HL-60/S4 treated with phorbol 12-myristate 13-acetate at 8.2 ng/mL for 4 days and 3 days (cell line): Measurements from ENCODE around the gene FSIP1.

ENCODE experiments used
- in situ Hi-C: fragments of 300-500 bp; cut with MboI; formaldehyde crosslinking; loops from 2 replicates; pipeline ENCODE4 v1.15.0; 2022; ENCODE audit warnings: low sequenced_read_pairs

Gene FSIP1

GRCh38 chr15:39586387-39587095 is 196.1 kb downstream of the FSIP1 start:
- in situ Hi-C loops = loop anchor here (25.0 kb wide), 1 partner anchor 274 kb away; no protein-coding TSS in a partner anchor

- in situ Hi-C loops = loop anchor here (25.0 kb wide), 1 partner anchor 274 kb away; no protein-coding TSS in a partner anchor
Observed at GRCh38 chr15:39585871-39586301, 196.8 kb downstream of the FSIP1 start.

GRCh38 chr15:39585389-39585841 is 197.2 kb downstream of the FSIP1 start:
- in situ Hi-C loops = loop anchor here (25.0 kb wide), 1 partner anchor 273 kb away; no protein-coding TSS in a partner anchor

DNA sequence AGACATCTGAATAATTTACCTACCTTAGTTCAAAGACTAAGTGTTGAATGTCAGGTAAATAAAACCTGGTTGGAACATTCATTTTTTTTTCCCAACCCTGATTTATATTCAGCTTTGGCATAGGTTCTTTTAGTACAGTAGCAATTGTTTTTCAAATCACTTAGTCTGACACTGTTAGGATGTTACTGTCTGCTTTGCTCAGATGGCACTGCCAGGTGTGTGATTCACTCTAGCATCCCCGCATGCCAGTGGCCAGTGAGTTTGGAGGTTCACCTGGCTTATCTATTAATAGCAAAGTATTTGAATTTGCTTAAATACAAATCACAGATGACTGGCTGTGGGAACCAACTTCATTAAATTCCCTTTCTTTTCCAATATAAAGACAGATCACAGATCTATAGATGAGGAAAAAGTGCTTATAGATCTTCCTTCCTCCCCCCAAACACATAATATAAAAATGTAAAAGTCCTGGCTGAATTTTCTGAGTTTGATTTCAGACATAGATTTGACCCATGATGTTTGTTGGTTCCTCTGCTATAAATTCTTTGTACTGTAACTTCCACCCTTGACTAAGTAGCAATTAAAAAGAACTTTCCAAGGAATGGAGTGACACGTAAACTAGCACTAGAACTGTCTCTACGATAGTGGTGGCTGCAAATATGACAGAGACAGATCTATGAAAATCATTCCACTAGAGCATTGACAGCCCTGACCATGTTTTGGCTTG is 197.8 kb downstream of the FSIP1 start:
- in situ Hi-C loops = loop anchor here (25.0 kb wide), 1 partner anchor 273 kb away; no protein-coding TSS in a partner anchor

DNA sequence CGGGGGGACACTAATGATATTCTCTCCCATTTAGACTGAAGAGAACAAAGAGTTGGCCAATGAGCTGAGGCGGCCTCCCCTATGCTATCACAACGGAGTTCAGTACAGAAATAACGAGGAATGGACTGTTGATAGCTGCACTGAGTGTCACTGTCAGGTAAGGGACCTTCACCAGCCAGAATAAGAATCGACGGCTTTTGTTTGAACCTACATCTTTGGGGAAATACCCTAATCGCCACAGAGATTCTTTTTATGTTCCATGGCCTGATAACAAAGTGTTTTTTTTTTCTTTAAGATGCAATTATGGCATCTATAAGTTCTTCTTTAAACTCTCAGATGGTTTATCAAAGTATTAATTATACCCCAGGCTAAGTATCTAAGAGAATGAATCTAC is 198.4 kb downstream of the FSIP1 start:
- in situ Hi-C loops = loop anchor here (25.0 kb wide), 1 partner anchor 272 kb away; no protein-coding TSS in a partner anchor

DNA sequence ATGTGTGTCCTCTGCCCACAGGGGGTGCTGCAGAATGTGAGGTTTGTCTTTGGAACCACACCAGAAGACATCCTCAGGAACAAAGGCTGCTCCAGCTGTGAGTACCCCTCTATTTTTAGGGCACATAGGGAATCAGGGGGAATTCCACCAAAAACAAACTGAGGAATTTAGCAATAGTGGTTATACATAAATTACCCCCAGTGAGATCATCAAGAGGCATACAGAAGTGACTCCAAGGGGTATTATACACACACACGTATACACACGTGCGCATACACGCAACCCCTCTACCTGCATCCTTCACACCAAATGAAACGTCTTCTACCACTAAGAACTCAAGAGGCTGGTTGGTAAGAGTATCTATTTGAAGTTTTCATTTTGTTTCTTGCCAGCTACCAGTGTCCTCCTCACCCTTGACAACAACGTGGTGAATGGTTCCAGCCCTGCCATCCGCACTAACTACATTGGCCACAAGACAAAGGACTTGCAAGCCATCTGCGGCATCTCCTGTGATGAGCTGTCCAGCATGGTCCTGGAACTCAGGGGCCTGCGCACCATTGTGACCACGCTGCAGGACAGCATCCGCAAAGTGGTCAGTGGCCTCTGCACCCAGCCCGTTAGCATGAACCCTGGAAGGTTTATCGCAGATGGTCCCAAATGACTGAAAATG is 198.9 kb downstream of the FSIP1 start:
- in situ Hi-C loops = loop anchor here (25.0 kb wide), 1 partner anchor 271 kb away; no protein-coding TSS in a partner anchor

- in situ Hi-C loops = loop anchor here (25.0 kb wide), 1 partner anchor 271 kb away; no protein-coding TSS in a partner anchor
Observed at GRCh38 chr15:39582977-39583595, 199.6 kb downstream of the FSIP1 start.

GRCh38 chr15:39582286-39582976 is 200.2 kb downstream of the FSIP1 start:
- in situ Hi-C loops = loop anchor here (25.0 kb wide), 1 partner anchor 270 kb away; no protein-coding TSS in a partner anchor

DNA sequence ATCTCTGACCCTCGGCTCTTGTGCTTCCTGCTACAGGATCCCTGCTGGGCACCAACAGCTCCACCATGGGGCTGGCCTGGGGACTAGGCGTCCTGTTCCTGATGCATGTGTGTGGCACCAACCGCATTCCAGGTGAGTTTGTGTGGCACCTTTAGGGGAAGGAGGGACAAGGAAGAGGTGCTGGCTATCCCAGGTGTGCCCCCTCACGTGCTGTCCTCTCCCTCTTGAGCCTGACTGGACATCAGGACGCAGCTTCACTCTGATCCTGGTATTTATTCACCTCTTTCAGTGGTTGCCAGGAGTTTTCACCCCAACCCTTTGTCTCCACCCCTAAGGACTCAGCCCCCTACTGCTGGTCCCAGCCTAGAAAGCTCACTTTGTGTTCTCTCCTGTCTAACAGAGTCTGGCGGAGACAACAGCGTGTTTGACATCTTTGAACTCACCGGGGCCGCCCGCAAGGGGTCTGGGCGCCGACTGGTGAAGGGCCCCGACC is 200.8 kb downstream of the FSIP1 start:
- in situ Hi-C loops = loop anchor here (25.0 kb wide), 1 partner anchor 270 kb away; no protein-coding TSS in a partner anchor

- in situ Hi-C loops = loop anchor here (25.0 kb wide), 1 partner anchor 269 kb away; no protein-coding TSS in a partner anchor
Observed at GRCh38 chr15:39581242-39581792, 201.3 kb downstream of the FSIP1 start.

GRCh38 chr15:39580485-39581241 is 202.0 kb downstream of the FSIP1 start, which contains the start of gene THBS1:
Gene THBS1 (plus strand): TSS chr15:39581079. CDS start chr15:39581858, 779 bp downstream.
- in situ Hi-C loops = loop anchor here (25.0 kb wide), 1 partner anchor 268 kb away; no protein-coding TSS in a partner anchor

DNA sequence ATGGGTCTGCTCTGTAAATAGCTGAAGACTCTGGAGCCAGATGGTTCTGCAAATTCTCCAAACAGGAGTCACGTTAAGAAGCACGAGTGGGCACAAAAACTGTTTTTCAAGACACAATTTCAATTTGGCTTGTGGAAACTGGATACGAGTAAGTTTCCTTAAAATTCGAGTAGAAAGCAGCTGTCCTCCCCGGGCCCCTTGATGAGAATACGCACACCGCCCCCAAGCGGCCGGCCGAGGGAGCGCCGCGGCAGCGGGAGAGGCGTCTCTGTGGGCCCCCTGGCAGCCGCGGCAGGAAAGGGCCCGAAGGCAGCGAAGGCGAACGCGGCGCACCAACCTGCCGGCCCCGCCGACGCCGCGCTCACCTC is 202.5 kb downstream of the FSIP1 start:
- in situ Hi-C loops = loop anchor here (25.0 kb wide), 1 partner anchor 268 kb away; no protein-coding TSS in a partner anchor

DNA sequence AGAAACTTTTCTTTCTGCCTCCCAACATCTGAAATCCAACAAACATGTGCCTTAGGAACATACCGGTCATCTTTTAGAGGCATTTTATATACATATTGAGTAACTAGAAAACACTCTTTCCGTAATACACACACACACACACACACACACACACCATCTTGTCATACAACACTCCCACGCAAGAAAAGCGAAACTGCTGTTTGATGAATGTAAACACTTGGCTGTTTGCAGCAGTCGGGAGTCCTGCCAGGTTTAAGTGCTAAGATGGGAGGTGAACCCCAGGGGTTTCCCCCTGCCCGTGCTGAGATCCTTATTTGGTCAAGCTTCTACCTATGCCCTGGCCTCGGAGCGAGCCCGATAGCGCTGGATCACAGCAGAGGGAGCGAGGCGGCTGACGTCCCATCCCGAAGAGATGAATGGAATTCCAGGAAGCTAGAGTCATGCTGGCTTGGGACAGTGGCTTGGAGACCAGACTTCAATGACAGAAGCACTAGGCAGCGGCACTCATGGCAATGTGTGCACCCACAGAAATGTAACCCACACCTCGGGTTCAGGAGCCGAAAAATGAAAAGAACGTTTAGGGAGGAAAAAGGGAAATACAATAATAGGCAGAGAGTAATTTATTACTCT is 203.0 kb downstream of the FSIP1 start:
- in situ Hi-C loops = loop anchor here (25.0 kb wide), 1 partner anchor 267 kb away; no protein-coding TSS in a partner anchor

GRCh38 chr15:39578851-39579486 is 203.7 kb downstream of the FSIP1 start:
- in situ Hi-C loops = loop anchor here (25.0 kb wide), 1 partner anchor 267 kb away; no protein-coding TSS in a partner anchor

- in situ Hi-C loops = loop anchor here (25.0 kb wide), 1 partner anchor 263 kb away; no protein-coding TSS in a partner anchor
Observed at GRCh38 chr15:39575180-39575579, 207.5 kb downstream of the FSIP1 start.

DNA sequence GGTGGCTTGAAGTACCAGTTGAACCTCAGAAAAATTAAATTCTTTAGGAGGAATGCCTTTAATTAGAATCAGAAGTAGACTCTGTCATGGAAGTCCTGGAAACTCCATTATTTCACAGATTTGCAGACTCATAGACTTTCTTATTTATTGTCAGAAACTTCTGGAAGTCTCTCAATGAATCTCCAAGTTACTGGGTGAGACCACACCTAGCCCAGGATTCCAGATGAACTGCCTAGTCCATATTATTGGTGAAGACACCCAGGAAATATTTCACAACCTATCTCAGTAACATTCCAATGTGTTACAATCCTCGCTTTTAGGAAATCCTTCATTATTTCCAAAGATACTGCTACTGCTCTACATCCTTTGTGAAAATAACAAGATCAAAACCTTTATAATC is 208.2 kb downstream of the FSIP1 start:
- in situ Hi-C loops = no loop called here

DNA sequence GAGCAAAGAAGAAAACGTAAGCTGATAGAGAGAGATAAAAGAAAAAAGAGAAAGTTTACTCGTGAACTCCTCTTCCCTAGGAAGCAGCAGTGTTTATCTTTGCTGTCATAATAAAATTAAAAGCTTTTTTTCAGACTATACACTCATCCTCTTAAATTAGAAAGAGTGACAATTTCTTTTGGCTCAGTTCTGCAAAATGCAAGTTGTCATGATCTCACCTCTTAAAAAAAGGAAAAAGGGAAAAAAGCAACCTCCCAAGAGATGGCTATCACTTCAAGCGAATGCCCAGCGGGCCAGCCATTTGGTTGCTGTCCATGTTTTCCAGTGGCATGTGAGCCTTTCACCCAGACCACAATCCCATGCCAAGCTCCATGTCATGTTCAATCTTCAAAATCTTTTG is 208.8 kb downstream of the FSIP1 start:
- in situ Hi-C loops = no loop called here
